K562 (cell line): ENCODE measurements around the gene ABCC5. TPM values are rescaled to one million over a fixed set of nuclear protein-coding genes. Genes with fewer than 3 reads are reported as not detected.

ENCODE experiments used
- ARID2 ChIP-seq: fragments of 450-650 bp; IDR thresholded peaks from 2 replicates; pipeline ENCODE4 v1.6.1; 2017; ENCODE audit warnings: antibody characterized with exemption, mild to moderate bottlenecking
- CXXC5 ChIP-seq: fragments of 250-450 bp; sonication (Bioruptor Pico); IDR thresholded peaks from 2 replicates; pipeline ENCODE4 v1.8.0; 2022; ENCODE audit warnings: inconsistent platforms, mild to moderate bottlenecking, moderate library complexity
- FOSL1 ChIP-seq: fragments of 200-800 bp; sonication (Bioruptor generic); conservative IDR thresholded peaks from 2 replicates; pipeline ENCODE4 v1.6.1; 2016; ENCODE audit warnings: missing genetic modification characterization, missing compliant biosample characterization
- FOXK1 ChIP-seq: sonication (generic); formaldehyde crosslinking; IDR thresholded peaks from 2 replicates; pipeline ENCODE4 v1.8.0; 2022; ENCODE audit warnings: missing genetic modification reagents, mild to moderate bottlenecking, borderline replicate concordance
- GATA2 ChIP-seq: sonication (generic); formaldehyde crosslinking; IDR thresholded peaks from 2 replicates; pipeline ENCODE4 v1.4.0; 2020; ENCODE audit warnings: mild to moderate bottlenecking, missing genetic modification reagents
- HMG20A ChIP-seq: fragments of 450-650 bp; formaldehyde crosslinking; conservative IDR thresholded peaks from 2 replicates; pipeline ENCODE4 v1.4.0; 2020; ENCODE audit warnings: mild to moderate bottlenecking, mixed read lengths
- KDM4B ChIP-seq, 2 experiments: fragments of 450-650 bp in 1 of 2; sonication (generic) in 1 of 2; IDR thresholded peaks; 2 replicates each; pipeline ENCODE4 v1.6.1; 2016 to 2017; ENCODE audit warnings: borderline replicate concordance in 2 of 2, antibody characterized with exemption in 1 of 2, low read depth in 1 of 2, mild to moderate bottlenecking in 1 of 2
- MCM5 ChIP-seq: fragments of 450-650 bp; IDR thresholded peaks from 2 replicates; pipeline ENCODE4 v1.6.1; 2016; ENCODE audit warnings: low read depth
- NR4A1 ChIP-seq, 2 experiments: fragments of 250-450 bp in 1 of 2; fragments of 450-650 bp in 1 of 2; sonication (Bioruptor Pico) in 1 of 2; IDR thresholded peaks; 2 replicates each; pipeline versions ENCODE4 v1.4.0 to v1.6.1; 2016 to 2020; ENCODE audit warnings: mild to moderate bottlenecking in 2 of 2, missing compliant biosample characterization in 1 of 2, missing genetic modification characterization in 1 of 2, moderate library complexity in 1 of 2
- NUFIP1 ChIP-seq: fragments of 450-650 bp; IDR thresholded peaks from 2 replicates; pipeline ENCODE4 v1.6.1; 2018; ENCODE audit not compliant: partially characterized antibody
- PCBP2 ChIP-seq: fragments of 200-400 bp; formaldehyde crosslinking; IDR thresholded peaks from 2 replicates; pipeline ENCODE4 v1.6.1; 2018; ENCODE audit warnings: low read length, low read depth, mild to moderate bottlenecking, moderate library complexity; ENCODE audit not compliant: poor library complexity, severe bottlenecking
- PURB ChIP-seq: sonication (generic); formaldehyde crosslinking; IDR thresholded peaks from 2 replicates; pipeline ENCODE4 v1.9.0; 2021; ENCODE audit warnings: low read depth, mild to moderate bottlenecking, missing genetic modification reagents
- SMAD2 ChIP-seq: fragments of 150-350 bp; IDR thresholded peaks from 2 replicates; pipeline ENCODE4 v1.6.1; 2014; ENCODE audit warnings: low read depth, mild to moderate bottlenecking, low read length
- SUPT5H ChIP-seq: fragments of 450-650 bp; IDR thresholded peaks from 2 replicates; pipeline ENCODE4 v1.6.1; 2016
- TOE1 ChIP-seq, 2 experiments: fragments of 450-650 bp in 1 of 2; sonication (generic) in 1 of 2; formaldehyde crosslinking in 1 of 2; IDR thresholded peaks; 2 replicates each; pipeline versions ENCODE4 v1.7.1 to v1.8.0; 2016 to 2022; ENCODE audit warnings: borderline replicate concordance in 2 of 2, mild to moderate bottlenecking in 2 of 2, antibody characterized with exemption in 1 of 2, inconsistent platforms in 1 of 2, low read depth in 1 of 2, missing genetic modification reagents in 1 of 2, moderate library complexity in 1 of 2
- USF1 ChIP-seq: sonication (generic); formaldehyde crosslinking; IDR thresholded peaks from 2 replicates; pipeline ENCODE4 v1.9.0; 2022; ENCODE audit warnings: mild to moderate bottlenecking, missing genetic modification reagents
- ZNF121 ChIP-seq: sonication (generic); formaldehyde crosslinking; conservative IDR thresholded peaks from 2 replicates; pipeline ENCODE4 v1.8.0; 2022; ENCODE audit warnings: missing genetic modification reagents
- ZNF561 ChIP-seq: fragments of 450-650 bp; formaldehyde crosslinking; conservative IDR thresholded peaks from 2 replicates; pipeline ENCODE4 v1.4.0; 2020; ENCODE audit warnings: mild to moderate bottlenecking, moderate library complexity
- ZNF707 ChIP-seq: fragments of 250-450 bp; sonication (Bioruptor Pico); conservative IDR thresholded peaks from 2 replicates; pipeline ENCODE4 v1.8.0; 2022; ENCODE audit warnings: inconsistent platforms, mild to moderate bottlenecking, moderate library complexity
- polyA plus RNA-seq, 8 experiments: library from polyadenylated mRNA; depleted of rRNA in 4 of 8; stranded (reverse) in 5 of 8; unstranded in 3 of 8; fragments of >200 nt; fragmentation: Nextera tagmentation in 2 of 8; fragmentation: Illumina TruSeq in 1 of 8; extraction: Ambion mirVana in 2 of 8; extraction: Trizol in 1 of 8; gene quantifications; 2 replicates each; pipeline versions ENCODE4 v1.2.1 to v1.2.3, GENCODE V29; 2011 to 2014; ENCODE audit warnings: inconsistent platforms in 1 of 8, missing spikeins in 1 of 8
- total RNA-seq, 7 experiments: library from RNA; depleted of rRNA in 6 of 7; stranded (reverse); fragments of >200 nt in 6 of 7; fragmentation: Illumina TruSeq in 2 of 7; extraction: Trizol in 2 of 7; gene quantifications; 2 replicates each; pipeline versions ENCODE4 v1.2.1 to v1.2.3, GENCODE V29; 2011 to 2021; ENCODE audit warnings: low replicate concordance in 1 of 7
- TF ChIP-seq, protein P1 (sequence below): sonication (generic); formaldehyde crosslinking; IDR thresholded peaks from 2 replicates; pipeline ENCODE4 v1.8.0; 2022; ENCODE audit warnings: mild to moderate bottlenecking, missing genetic modification reagents
- TF ChIP-seq, protein P2 (sequence below): IDR thresholded peaks from 3 replicates; pipeline ENCODE4 v1.6.1; 2011; ENCODE audit warnings: borderline replicate concordance, mild to moderate bottlenecking, moderate library complexity; ENCODE audit not compliant: insufficient read length; ENCODE audit errors: extremely low read depth

The ABCC5 gene
- total and polyA plus RNA-seq, 9 of the 15 experiments (the other 6 are each of a cell fraction or from before 2014, with no cell fraction given) = 22.0 to 53.0 (median 41.9) TPM

- TF ChIP-seq FOXK1 (no peak), HMG20A (CRISPR knock-in tag) (no peak), PURB (no peak), USF1 (peak; percentile 68), SUPT5H (peak; percentile 94), ZNF561 (CRISPR knock-in tag) (no peak), CXXC5 (CRISPR knock-in tag) (peak; percentile 97), ARID2 (no peak), MCM5 (no peak), ZNF707 (no peak), TOE1 (IDR thresholded peaks at IDR 0.05; ENCODE audit: borderline replicate concordance) (no peak; the same call in 1 of the 2 replicates), TOE1 (CRISPR knock-in tag; IDR thresholded peaks at IDR 0.05; ENCODE audit: borderline replicate concordance, low read depth) (0 out of 2 replicates have a peak, but pooled peaks have one; percentile 22), FOSL1 (tag) (0 out of 2 replicates have a peak, but pooled peaks have one; percentile 10), NUFIP1 (no peak), ZNF121 (CRISPR knock-in tag) (no peak), PCBP2 (no peak), KDM4B (IDR thresholded peaks at IDR 0.05; ENCODE audit: borderline replicate concordance in 2 of 2, low read depth in 1 of 2) (peak in 1 of 2 experiments; percentile 90; a peak in 1 of 4 replicates), GATA2 (CRISPR knock-in tag) (no peak), SMAD2 (no peak), NR4A1 (CRISPR knock-in tag; IDR thresholded peaks at IDR 0.05) (peak; percentile 51; the same call in 1 of the 2 replicates), NR4A1 (tag; IDR thresholded peaks at IDR 0.05) (peak; percentile 83)
- TF ChIP-seq, protein P1, sequence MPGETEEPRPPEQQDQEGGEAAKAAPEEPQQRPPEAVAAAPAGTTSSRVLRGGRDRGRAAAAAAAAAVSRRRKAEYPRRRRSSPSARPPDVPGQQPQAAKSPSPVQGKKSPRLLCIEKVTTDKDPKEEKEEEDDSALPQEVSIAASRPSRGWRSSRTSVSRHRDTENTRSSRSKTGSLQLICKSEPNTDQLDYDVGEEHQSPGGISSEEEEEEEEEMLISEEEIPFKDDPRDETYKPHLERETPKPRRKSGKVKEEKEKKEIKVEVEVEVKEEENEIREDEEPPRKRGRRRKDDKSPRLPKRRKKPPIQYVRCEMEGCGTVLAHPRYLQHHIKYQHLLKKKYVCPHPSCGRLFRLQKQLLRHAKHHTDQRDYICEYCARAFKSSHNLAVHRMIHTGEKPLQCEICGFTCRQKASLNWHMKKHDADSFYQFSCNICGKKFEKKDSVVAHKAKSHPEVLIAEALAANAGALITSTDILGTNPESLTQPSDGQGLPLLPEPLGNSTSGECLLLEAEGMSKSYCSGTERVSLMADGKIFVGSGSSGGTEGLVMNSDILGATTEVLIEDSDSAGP = no peak
- TF ChIP-seq, protein P2, sequence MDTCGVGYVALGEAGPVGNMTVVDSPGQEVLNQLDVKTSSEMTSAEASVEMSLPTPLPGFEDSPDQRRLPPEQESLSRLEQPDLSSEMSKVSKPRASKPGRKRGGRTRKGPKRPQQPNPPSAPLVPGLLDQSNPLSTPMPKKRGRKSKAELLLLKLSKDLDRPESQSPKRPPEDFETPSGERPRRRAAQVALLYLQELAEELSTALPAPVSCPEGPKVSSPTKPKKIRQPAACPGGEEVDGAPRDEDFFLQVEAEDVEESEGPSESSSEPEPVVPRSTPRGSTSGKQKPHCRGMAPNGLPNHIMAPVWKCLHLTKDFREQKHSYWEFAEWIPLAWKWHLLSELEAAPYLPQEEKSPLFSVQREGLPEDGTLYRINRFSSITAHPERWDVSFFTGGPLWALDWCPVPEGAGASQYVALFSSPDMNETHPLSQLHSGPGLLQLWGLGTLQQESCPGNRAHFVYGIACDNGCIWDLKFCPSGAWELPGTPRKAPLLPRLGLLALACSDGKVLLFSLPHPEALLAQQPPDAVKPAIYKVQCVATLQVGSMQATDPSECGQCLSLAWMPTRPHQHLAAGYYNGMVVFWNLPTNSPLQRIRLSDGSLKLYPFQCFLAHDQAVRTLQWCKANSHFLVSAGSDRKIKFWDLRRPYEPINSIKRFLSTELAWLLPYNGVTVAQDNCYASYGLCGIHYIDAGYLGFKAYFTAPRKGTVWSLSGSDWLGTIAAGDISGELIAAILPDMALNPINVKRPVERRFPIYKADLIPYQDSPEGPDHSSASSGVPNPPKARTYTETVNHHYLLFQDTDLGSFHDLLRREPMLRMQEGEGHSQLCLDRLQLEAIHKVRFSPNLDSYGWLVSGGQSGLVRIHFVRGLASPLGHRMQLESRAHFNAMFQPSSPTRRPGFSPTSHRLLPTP = no peak
Measured at GRCh38 chr3:183884427-183885296, 133.0 kb downstream of the ABCC5 start, which contains the start of gene PARL (continued).
